GM12878 (cell line): ENCODE measurements around the gene LY6G5B. TPM values are rescaled to one million over a fixed set of nuclear protein-coding genes. Genes with fewer than 3 reads are reported as not detected.

ENCODE experiments used
- CBFB ChIP-seq: IDR thresholded peaks from 2 replicates; pipeline ENCODE4 v1.6.1; 2016; ENCODE audit warnings: antibody characterized with exemption, low read depth
- CBX3 ChIP-seq: fragments of 200-600 bp; sonication (generic); IDR thresholded peaks from 2 replicates; pipeline ENCODE4 v1.6.1; 2016; ENCODE audit warnings: low read depth, borderline replicate concordance
- E4F1 ChIP-seq: fragments of 450-650 bp; IDR thresholded peaks from 2 replicates; pipeline ENCODE4 v1.6.1; 2018; ENCODE audit warnings: borderline replicate concordance, mild to moderate bottlenecking; ENCODE audit not compliant: partially characterized antibody
- IRF3 ChIP-seq: fragments of 450-650 bp; IDR thresholded peaks from 2 replicates; pipeline ENCODE4 v1.6.1; 2014; ENCODE audit warnings: mild to moderate bottlenecking
- MTA3 ChIP-seq: IDR thresholded peaks from 2 replicates; pipeline ENCODE4 v1.6.1; 2012; ENCODE audit warnings: low read length, inconsistent platforms, borderline replicate concordance
- MYB ChIP-seq: fragments of 150-350 bp; IDR thresholded peaks from 2 replicates; pipeline ENCODE4 v1.6.1; 2014; ENCODE audit warnings: mild to moderate bottlenecking, low read depth, low read length, borderline replicate concordance
- NKRF ChIP-seq: fragments of 450-650 bp; conservative IDR thresholded peaks from 2 replicates; pipeline ENCODE4 v1.6.1; 2017; ENCODE audit warnings: mild to moderate bottlenecking, moderate library complexity
- PAX5 ChIP-seq: IDR thresholded peaks from 2 replicates; pipeline ENCODE4 v1.6.1; 2011; ENCODE audit warnings: low read depth, low read length, borderline replicate concordance
- RAD51 ChIP-seq: fragments of 450-650 bp; IDR thresholded peaks from 2 replicates; pipeline ENCODE4 v1.6.1; 2016; ENCODE audit warnings: moderate library complexity, mild to moderate bottlenecking, inconsistent platforms
- RBBP5 ChIP-seq: fragments of 200-600 bp; sonication (generic); conservative IDR thresholded peaks from 2 replicates; pipeline ENCODE4 v1.6.1; 2016
- SMARCA5 ChIP-seq: fragments of 450-650 bp; IDR thresholded peaks from 2 replicates; pipeline ENCODE4 v1.6.1; 2017; ENCODE audit warnings: mild to moderate bottlenecking
- SP1 ChIP-seq: IDR thresholded peaks from one replicate; pipeline ENCODE4 v1.6.1; 2011; ENCODE audit warnings: low read depth, low read length
- ZBTB11 ChIP-seq: fragments of 450-650 bp; formaldehyde crosslinking; IDR thresholded peaks from 2 replicates; pipeline ENCODE4 v1.5.0; 2022; ENCODE audit warnings: mild to moderate bottlenecking, missing genetic modification characterization
- ZNF24 ChIP-seq: fragments of 450-650 bp; IDR thresholded peaks from 2 replicates; pipeline ENCODE4 v1.6.1; 2017; ENCODE audit warnings: antibody characterized with exemption, mild to moderate bottlenecking
- ZNF274 ChIP-seq: IDR thresholded peaks from one replicate; pipeline ENCODE4 v1.8.0; 2011; ENCODE audit not compliant: insufficient read length, insufficient read depth
- ZNF592 ChIP-seq: fragments of 450-650 bp; IDR thresholded peaks from 2 replicates; pipeline ENCODE4 v1.6.1; 2017; ENCODE audit warnings: mild to moderate bottlenecking, moderate library complexity
- polyA plus RNA-seq, 11 experiments: library from polyadenylated mRNA; depleted of rRNA in 4 of 11; unstranded in 6 of 11; stranded (reverse) in 5 of 11; fragments of >200 nt; fragmentation: Nextera tagmentation in 4 of 11; fragmentation: Illumina TruSeq in 1 of 11; extraction: Ambion mirVana in 4 of 11; extraction: Trizol in 1 of 11; gene quantifications; 1 replicate in 1 of 11; 2 replicates in 10 of 11; pipeline versions ENCODE4 v1.2.1 to v1.2.3, GENCODE V29; 2011 to 2016; ENCODE audit warnings: inconsistent platforms in 2 of 11, missing spikeins in 2 of 11, low read depth in 1 of 11
- total RNA-seq, 4 experiments: library from RNA; depleted of rRNA in 3 of 4; stranded (reverse); fragments of >200 nt in 3 of 4; fragmentation: Illumina TruSeq in 1 of 4; extraction: Trizol in 1 of 4; gene quantifications; 2 replicates each; pipeline versions ENCODE4 v1.2.1 to v1.2.3, GENCODE V29; 2013 to 2021

Gene LY6G5B
- total and polyA plus RNA-seq, 10 of the 15 experiments (the other 5 are each of a cell fraction or from before 2014, with no cell fraction given): 3.2 to 16.5 (median 7.5) TPM

- peak; percentile 63 for TF ChIP-seq NKRF
- peak; percentile 70 for TF ChIP-seq RAD51
- TF ChIP-seq SMARCA5: peak; percentile 24; the same call in 1 of the 2 replicates
- no peak for TF ChIP-seq MTA3
- no peak for TF ChIP-seq ZNF592
- TF ChIP-seq SP1: peak; percentile 59
- TF ChIP-seq PAX5: no peak
- TF ChIP-seq ZNF24: no peak
- TF ChIP-seq MYB: no peak
- TF ChIP-seq ZBTB11 (CRISPR knock-in tag): no peak
- no peak for TF ChIP-seq RBBP5
- TF ChIP-seq CBFB: 0 out of 2 replicates have a peak, but pooled peaks have one; percentile 8
- 0 out of 2 replicates have a peak, but pooled peaks have one; percentile 32 for TF ChIP-seq IRF3
- TF ChIP-seq CBX3: no peak
- peak; percentile 38 for TF ChIP-seq E4F1
- no peak for TF ChIP-seq ZNF274
Measured at GRCh38 chr6:31665501-31666336, 4.1 kb upstream of the LY6G5B start, which contains the start of gene CSNK2B (continued).
